AG04449 (cell line): Measurements from ENCODE around the gene MRC2.

Experiments
- CTCF ChIA-PET: fragments of 350-600 bp; formaldehyde crosslinking; extraction: SDS; loops from one replicate; lab custom pipeline; 2021; ENCODE audit warnings: antibody characterized with exemption; lab: Yijun Ruan, JAX
- POLR2A ChIA-PET: fragments of 400-600, 350-600 bp; formaldehyde crosslinking; extraction: SDS; loops from one replicate; lab custom pipeline; 2020; ENCODE audit warnings: antibody characterized with exemption, inconsistent platforms; lab: Yijun Ruan, JAX
- DNase-seq: peaks from one replicate; pipeline ENCODE4 v3.0.0-alpha.2; 2010; ENCODE audit warnings: low read depth, low spot score
- H3K4me3 ChIP-seq: 2 replicates; pipeline ENCODE4 v1.5.1; 2011; ENCODE audit warnings: low read depth, mild to moderate bottlenecking, control low read depth, low read length
- TF ChIP-seq, protein P1 (sequence below): IDR thresholded peaks from one replicate; pipeline ENCODE4 v1.5.1; 2011; ENCODE audit warnings: mild to moderate bottlenecking, moderate library complexity, low read length, control low read depth, inconsistent platforms; ENCODE audit not compliant: insufficient read depth; ENCODE audit errors: missing control alignments

MRC2 gene

DNA sequence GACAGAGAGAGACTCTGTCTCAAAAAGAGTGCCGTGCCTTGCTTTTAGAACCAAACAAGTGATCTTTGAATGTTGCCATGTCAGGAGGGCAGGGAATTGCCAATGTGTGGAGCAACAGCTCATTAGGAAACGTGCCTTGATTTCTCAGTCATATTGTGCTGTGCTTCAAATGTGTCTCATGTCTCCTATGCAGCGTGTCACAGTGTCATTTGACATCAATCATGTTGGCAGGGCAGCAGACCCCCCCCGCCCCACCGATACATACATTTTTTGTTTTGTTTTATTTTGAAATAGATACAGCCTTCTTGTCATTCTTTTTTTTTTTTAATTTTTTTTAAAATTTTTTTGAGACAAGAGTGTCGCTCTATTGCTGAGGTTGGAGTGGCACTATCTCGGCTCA, 22.1 kb downstream of the MRC2 start:
- H3K4me3 ChIP-seq = no peak overlapping the region
- ChIA-PET CTCF (no interaction called here), POLR2A (no interaction called here)
- no peak for DNase-seq
- TF ChIP-seq, protein P1, sequence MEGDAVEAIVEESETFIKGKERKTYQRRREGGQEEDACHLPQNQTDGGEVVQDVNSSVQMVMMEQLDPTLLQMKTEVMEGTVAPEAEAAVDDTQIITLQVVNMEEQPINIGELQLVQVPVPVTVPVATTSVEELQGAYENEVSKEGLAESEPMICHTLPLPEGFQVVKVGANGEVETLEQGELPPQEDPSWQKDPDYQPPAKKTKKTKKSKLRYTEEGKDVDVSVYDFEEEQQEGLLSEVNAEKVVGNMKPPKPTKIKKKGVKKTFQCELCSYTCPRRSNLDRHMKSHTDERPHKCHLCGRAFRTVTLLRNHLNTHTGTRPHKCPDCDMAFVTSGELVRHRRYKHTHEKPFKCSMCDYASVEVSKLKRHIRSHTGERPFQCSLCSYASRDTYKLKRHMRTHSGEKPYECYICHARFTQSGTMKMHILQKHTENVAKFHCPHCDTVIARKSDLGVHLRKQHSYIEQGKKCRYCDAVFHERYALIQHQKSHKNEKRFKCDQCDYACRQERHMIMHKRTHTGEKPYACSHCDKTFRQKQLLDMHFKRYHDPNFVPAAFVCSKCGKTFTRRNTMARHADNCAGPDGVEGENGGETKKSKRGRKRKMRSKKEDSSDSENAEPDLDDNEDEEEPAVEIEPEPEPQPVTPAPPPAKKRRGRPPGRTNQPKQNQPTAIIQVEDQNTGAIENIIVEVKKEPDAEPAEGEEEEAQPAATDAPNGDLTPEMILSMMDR = no peak

DNA sequence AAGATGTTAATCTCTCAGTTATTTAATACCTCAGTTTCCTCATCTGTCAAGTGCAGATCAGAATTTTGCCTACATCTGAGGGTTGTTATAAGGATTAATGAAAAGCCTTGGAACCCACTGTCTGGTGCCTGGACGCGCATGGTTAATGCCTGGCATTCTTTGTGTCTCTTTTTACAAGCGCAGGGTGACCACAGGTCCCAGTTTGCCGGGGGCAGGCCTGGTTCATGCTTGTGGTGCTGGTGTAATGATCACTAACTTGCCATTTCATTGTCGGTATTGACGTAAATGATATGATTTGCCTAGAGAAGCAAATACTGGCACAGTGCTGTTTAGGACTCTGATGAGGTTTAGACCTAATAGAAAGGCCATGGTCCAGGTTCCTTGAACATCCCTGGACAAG, 23.1 kb downstream of the MRC2 start:
- DNase-seq = no peak
- CTCF ChIA-PET = interaction anchor here (0.7 kb wide), 1 partner anchor 9 kb away, joined by 4 read pairs; no protein-coding TSS in a partner anchor
- POLR2A ChIA-PET = no interaction called here
- TF ChIP-seq, protein P1 = no peak
- H3K4me3 ChIP-seq = no peak overlapping the region

DNA sequence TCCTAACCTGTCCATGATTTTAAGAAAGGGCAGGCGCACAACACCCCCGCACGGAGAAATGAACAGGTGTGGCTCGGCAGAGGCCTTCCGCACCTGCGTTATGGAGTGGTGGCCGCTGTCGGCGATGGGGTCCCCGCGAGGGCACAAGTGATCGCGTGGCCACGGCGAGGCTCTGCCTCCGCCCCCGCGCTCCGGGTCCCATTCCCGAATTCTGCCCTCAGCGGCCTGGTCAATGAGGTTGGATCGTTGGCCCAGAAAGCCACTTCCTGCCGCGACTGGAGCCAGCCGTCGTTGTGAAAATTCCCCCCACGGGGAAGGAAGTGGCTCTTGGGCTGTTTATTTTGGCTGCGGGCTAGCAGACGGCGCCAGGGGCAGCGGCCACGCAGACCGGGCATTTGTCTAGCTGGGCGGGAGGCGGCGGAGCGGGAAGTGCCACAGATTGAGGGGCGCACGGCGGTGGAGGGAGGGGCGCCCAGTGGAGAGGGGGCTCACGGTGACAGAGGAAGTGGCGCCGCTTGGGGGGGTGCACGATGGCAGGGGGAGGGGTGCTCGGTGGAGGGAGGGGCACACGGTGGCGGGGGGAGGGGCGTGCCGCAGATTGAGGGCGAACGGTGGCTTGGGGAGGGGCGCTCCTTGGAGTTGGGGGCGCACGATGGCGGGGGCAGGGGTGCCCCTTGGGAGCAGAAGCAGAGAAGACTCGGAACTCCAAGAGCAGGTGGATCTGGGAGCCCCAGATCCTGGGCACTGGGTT, 25.0 kb downstream of the MRC2 start:
- TF ChIP-seq, protein P1 = no peak
- POLR2A ChIA-PET = no interaction called here
- peak overlapping the region; percentile 47 for H3K4me3 ChIP-seq
- CTCF ChIA-PET = no interaction called here
- DNase-seq = no peak

DNA sequence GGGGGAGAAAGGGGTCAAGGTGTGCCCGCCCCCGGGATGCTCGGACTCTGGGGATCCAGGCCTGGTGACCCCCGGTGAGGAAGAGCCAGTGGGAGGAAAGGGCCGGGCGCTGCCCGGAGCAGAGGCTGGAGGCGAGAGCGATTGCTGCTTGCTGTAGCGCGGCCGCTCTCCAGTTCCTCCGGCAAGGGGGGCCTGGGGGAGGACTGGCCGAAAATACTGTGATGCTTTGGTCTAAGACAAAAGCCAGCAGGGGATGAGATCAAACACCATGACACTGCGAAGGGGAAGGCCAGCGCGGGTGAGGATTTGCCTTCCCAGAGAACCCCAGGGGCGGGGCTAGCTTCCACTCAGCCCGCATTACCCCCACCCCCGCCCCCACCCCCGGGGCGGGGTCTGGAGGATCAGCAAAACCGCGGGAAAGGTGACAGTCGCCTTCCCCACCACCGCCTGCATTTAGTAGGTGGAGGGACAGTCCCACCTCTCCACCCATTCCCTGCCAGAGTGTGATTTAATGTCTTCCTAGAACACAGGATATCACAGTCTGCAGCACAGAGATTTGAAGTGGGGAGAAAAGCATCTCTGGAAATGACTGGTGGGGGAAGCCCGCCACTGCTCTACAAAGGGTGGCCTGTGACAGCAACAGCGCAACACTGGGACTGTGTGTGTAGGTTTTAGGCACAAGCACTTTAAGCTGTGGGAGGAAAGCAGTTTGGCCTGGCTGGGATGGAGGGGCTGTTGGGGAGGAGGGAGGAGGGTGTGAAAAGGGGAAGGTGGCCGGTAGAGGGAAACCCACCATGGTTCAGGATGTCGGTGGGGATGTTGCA, 25.7 kb downstream of the MRC2 start:
- TF ChIP-seq, protein P1 = no peak
- ChIA-PET POLR2A (interaction anchor here (1.3 kb wide), 1 partner anchor 25 kb away, joined by 4 read pairs; no protein-coding TSS in a partner anchor), CTCF (interaction anchor here (0.6 kb wide), 1 partner anchor 100 kb away, joined by 3 read pairs; no protein-coding TSS in a partner anchor)
- H3K4me3 ChIP-seq = peak overlapping the region; percentile 47
- DNase-seq = no peak

DNA sequence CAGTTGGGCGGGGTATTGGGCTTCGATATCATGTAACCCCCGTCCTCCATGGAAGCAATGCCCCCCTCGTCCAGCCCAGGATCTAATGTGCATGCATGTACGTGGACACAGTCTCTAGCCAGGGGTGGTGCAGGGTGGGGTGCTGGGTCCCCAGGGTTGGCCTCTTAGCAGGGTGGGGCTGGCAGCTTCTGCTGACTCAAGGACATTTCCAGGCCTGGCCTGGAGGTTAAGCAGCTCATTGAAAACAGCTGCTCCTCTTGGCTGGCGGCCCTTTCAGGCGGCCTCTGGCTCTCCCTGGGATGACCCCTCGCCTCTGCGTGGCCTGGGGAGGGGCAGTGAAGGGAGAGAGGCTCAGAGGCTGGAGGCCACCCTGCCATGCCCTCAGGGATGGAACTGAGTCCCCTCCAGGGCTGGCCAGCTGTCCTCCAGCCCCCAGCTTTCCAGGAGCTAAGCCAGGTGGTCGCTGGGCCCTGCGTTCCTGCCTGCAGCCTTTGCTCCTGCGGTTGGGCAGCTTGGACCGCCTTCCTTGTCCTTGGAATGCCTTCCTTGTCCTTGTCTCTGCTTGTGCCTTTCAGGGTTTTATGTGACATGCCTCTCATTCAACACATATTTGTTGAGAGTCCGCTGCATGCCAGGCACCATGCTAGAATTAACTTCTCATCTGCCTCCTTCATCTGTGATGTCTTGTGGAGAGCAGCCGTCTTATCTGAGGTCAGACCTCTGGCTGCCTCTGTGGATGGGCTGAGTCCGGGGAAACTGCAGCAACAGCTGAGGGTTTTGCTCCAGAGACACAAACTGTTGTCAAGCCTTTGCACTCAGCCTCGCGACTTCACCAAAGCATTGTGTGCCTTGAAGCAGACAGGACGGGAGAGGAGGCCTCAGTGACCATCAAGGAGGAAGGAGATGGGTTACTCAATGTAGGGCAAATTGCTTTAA, 26.6 kb downstream of the MRC2 start:
- H3K4me3 ChIP-seq = no peak overlapping the region
- POLR2A ChIA-PET = interaction anchor here (0.5 to 1.3 kb wide), 2 partner anchors 26 to 99 kb away, joined by 3 to 4 read pairs; no protein-coding TSS in a partner anchor

More for the DNA sequence above, 26.6 kb downstream of the MRC2 start:
- no peak for DNase-seq
- CTCF ChIA-PET = interaction anchor here (0.6 kb wide), 1 partner anchor 101 kb away, joined by 3 read pairs; no protein-coding TSS in a partner anchor
- TF ChIP-seq, protein P1 = no peak
